GM19351 (cell line): ENCODE data around the gene SLC39A12.

Experiments
- ATAC-seq: cut with Tn5 transposase; IDR thresholded peaks from one replicate; pipeline ENCODE4 v1.9.1; 2021; ENCODE audit warnings: mild to moderate bottlenecking, moderate library complexity; ENCODE audit not compliant: unreplicated experiment

Gene SLC39A12

DNA sequence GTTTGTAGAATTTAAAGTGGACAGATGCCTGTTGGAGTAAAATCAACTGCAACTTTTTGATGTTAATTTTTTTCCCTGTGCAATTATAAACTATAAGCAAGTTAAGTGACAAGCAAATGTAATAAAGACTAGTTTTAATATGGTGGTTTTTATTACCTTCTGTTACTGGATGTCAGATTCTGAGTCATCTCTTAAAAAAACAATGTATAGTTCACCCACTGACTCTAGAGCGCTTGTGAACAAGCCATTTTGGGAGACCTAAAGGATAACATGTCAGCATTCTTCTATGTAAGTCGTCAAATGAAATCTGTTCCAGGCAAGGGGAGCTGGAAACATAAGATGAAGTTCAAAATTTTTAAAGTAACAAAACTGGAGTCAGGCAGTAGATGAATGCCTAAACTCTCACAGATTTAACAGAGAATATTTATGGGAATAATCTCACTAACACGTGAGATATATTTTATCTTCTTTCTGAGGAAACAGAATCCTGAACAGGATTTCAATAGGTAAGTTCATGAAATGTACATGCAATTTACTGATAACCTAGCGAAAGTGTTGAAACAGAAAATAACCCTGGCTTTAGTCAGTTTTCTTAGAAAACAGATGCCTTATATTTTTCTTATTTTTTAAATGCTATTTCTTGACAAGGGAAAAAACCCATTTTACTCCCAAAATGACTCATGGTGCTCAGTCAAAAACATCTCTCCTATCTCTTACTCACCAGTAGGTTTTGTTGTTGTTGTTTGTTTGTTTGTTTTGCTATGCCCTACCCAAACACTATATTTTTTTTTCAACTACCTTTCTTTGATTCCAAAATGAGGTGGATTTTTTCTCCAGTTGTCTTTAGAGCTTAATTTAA lies 91.7 kb downstream of the SLC39A12 start:
- no peak for ATAC-seq

DNA sequence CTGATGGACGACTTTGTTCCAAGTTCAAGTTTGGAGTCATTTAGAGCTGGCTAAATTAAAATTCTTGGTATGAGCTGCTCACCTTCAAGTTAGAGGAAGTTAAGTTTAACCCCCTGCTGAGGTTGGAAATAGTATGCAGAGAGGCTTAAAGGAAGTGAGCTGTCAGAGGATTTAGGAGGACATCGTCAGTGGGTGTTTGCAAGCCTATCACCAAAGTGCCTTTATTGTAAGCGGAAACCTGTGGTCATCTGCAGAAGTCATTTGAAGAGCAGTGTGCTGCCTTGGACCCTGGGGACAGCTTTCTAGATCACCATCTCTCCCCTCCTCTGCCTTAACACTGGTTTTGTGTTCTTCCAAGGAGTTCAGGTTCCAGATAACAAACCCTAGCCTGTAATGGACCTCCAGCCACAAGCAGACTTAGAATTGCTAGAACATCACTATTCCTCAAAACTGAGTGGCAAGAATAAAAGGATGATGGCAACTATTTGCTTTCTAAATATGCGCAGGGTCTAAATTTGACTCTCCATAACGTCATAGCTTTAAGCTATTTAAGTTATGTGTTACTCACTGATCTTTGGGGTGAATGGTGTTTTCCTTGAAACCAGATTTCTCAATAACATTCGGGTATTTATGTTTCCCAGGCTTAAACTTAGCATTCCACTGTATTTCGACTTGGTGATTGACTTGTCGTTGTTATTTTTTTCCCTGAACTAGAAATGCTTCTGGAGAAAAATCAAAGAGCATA lies 93.4 kb downstream of the SLC39A12 start:
- peak; percentile 78 for ATAC-seq

DNA sequence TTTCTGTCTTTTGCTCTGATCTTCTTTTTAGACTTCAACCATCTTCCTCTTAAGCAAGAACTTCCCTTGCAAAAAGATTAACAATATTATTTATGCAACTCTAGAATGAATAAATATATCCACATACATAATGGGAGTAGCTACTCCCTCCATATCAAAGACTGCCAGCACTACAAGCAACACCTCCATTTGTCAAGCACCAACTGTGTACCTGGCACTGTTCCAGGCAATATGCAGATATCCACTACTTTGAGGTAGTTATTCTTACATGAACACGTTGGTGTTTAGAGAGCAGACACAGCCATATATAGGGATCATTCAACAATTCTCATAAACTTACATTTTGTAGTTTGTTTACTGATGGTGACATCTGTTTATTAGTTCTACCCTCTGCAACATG lies 104.9 kb downstream of the SLC39A12 start:
- no peak for ATAC-seq

DNA sequence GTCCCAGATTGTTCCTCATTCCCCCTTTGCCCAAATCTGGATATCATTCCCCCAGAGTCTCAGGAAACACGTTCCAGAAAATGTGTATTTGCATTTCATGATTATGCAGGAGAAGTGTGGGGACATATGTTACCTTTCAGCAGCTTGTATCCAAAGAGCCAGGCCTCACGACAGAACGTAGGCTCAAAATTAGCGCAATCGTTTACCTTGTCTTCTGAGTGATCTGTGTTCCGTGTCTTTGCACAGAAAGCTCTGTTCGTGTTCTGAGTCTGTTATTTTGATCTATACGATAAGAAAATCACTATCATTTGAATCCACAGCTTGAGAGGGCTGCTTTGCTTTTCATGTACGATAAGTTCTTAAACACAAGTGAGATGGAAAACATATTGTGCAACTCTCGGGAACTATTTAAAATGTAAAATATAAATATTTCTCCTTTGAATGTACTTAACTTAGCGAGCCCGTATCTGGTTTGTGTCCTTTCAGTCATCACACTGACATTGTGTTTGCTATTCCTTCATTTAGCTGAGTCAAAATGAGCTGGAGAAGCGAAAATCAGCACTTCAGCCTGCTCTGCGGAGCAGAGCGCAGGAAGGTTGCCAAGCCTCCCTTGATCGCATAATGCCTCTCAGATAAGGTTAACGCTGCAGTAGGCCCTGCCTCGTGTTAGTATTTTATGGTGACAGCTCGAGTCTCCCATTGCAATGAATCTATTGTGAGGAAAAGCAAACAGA lies 108.3 kb downstream of the SLC39A12 start:
- ATAC-seq = no peak

DNA sequence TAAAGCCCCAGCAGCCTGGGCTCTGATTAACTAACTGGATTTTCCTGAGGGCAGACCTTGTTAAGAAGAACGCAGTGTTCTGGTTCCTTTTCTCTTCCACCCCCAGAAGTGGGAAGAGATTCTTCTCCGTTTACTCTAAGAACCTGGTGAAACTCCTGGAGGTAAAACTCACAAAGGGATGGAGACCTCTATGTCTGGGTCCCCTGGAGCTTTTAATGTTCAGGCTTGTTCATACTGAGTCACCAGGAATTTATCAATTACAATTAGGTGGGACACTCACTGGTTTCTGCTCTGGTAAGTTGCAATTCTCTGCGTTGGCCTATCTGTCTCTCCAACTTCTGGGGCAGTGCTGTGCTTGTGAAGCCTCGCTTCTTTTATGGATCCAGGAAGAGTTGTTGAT lies 115.2 kb downstream of the SLC39A12 start:
- ATAC-seq = no peak

DNA sequence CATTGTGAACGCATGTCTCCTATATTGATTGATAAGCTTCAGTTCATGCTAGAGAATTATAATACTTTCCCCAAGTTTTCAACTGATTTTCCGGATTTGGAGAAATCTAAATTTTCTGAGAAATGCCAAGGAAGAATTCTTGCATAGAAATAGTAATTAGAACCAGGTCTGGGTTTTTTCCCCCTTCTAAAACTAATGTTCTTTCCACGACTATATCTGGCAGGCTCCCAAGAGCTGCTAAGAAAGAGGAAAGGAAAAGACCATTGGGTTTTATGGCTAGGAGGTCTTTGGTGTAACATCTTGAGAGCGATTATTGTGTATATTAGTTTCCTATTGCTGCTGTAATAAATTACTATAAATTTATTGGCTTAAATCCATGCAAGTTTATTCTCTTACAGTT lies 116.7 kb downstream of the SLC39A12 start:
- ATAC-seq = no peak

DNA sequence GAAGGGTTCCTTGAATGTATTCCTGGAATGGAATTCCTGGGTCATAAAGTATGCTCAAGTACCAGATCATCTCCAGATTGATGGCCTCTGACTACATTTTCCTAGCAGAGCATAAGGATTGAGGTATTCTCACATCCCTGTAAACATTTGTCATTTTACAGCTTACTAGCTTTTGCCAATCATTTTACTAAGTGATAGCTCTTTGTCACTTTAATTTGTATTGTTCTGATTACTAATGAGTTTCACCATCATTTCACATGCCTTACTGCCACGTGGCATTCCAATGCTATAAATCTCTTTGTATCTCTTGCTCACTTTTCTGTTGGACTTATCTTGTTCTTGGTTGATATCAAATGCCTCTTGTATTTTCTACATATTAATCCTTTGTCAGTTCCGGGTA lies 119.9 kb downstream of the SLC39A12 start:
- ATAC-seq = no peak

DNA sequence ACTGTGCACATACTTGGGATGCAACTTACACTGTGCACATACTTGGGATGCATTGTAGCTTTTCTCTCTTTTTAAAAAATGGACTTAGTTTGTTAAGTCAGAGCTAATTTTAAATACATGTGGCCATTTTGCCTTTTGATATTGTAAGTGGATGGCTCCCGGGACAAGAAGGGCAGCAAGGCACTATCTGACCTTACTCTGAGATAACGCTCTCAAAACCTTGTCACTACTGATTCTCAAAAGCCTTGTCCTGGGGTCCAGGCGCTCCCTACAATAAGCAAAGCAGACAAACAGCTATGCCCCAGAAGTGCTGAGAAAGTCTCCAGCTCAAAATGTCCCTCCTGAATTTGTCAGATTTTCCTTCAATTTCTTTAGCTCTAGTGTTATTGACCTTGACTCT lies 121.6 kb downstream of the SLC39A12 start:
- no peak for ATAC-seq

DNA sequence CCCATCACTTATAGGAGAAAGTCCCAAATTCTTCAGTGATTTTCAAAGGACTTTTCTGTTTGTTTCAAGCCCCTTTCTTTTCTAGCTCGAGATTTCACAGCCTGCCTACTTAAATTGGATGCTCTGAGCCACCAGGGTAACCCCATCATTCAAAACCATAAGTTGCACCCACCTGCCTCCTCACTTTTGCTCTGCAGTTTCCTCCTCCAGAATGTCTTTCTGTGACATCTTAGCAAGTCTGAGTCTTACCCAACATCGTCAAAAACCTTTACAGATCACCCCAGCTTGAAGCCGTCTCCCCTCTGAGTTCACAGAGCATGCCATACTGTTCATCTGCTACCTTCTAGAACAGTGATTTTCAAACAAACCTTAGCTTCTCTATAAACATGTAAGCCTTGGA lies 124.2 kb downstream of the SLC39A12 start:
- no peak for ATAC-seq

DNA sequence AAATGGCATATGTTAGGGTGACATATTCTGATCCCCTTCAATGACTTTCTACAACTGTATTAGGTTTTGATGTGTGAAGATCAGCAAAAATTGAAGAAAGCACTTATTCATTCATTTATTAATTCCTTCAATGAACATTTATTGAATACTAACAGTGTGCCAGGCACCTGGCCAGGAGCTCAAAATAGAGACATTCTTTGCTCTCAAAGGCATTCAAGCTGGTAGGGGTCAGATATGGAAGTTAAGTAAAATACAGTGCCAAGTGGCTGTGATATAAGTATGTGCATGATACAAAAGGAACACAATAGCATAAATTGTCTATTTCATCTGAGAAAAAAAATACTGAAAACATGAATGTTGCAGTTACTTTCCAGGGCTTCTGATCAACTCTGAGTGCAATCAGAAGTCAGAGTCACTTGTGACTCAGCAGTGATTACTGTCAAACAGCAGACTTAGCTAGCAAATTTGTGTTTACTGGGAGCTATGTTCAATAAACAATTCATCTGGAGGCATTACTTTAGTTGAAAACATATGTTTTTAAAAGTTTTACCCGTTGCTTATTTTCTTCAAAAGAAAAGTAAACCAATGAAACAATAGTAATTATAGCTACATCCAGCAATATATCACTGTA lies 128.1 kb downstream of the SLC39A12 start:
- no peak for ATAC-seq

DNA sequence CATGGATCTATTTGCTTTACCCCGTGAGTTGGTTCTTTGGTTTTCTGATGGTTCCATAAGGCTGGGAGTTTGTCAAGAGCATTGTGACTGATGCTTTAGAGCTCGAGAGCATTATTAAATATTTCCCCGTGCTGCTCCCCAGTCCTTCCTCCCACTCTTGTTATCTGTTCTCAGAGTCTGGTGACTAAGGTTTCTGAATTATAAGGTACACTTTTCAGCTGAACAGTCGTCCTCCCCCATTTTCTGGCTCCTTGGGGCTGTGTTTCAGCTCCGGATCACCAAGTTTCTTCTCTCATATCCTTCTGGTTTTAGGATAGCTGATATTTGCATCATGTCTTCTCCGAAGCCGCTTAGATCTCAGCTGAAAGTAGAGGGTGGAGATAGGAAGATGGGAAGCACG lies 130.7 kb downstream of the SLC39A12 start:
- ATAC-seq = no peak

DNA sequence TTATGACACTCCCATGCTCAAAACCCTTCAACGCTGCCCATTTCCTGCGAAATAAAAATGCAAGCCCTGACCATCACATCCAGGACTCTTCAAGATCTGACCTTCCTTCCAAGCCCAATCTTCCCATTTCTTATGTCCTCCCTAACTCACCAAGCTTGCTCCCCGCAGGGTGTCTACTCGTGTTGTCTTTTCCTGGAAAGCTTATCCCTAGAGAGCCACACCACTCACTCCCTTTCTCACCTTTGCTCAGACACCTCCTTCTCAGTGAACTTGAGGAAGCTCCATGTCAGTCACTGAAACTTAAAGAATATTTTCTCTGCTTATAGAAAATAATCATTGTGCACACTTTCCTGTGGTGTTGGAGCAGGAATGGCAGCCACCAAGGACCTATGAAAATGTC lies 134.1 kb downstream of the SLC39A12 start:
- ATAC-seq = no peak

DNA sequence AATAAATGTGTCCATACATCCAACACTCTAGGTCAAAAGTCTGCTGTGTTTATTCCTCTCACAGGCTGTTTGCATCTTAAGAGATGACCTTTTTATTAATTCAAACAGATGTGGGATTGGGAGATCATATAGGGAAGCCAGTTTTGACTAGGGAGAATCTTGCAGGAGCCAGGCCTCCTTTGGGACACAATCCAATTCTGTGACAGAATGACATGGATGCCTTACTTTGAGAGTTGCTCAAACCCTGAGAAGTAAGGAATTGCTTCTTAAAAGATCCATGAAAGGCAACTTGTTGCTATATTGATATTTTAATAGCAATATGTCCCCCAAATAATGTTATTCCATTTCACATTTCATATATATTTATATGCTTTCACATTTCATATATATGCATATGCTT lies 135.0 kb downstream of the SLC39A12 start:
- ATAC-seq = no peak

DNA sequence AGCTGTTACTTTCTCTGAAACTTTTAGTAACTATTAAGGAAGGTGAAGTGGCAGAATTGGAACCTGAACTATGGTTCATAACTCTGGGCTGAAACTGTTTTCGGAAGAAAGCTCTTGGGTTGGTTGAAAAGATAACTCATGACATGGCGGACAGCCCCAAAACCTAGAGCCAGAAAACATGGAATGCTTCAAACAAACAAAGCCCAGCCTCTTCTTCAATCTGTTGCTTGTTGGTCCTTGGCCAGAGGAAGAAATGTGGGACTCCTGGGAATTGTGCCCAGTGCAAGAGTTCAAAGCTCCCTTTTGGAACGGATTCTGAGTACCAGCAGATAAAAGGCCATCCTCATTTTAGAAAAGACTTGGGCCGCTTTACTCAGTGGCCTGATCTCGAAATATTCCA lies 135.6 kb downstream of the SLC39A12 start:
- ATAC-seq = no peak
